RWPE2 (cell line): ENCODE results near the gene GPR132.

Source experiments
- ATAC-seq: fragments of 200-7000 bp; cut with Tn5 transposase; 3 replicates; pipeline ENCODE4 v1.9.1; 2021; ENCODE audit warnings: low read depth
- DNase-seq: peaks from one replicate; pipeline ENCODE4 v3.0.0-alpha.2; 2020; ENCODE audit warnings: low spot score
- H3K27ac ChIP-seq: fragments of 450-650 bp; 2 replicates; pipeline ENCODE4 v1.5.1; 2017; ENCODE audit warnings: mild to moderate bottlenecking; ENCODE audit not compliant: poor library complexity, severe bottlenecking
- H3K27me3 ChIP-seq: fragments of 250-450 bp; sonication (Bioruptor Pico); 2 replicates; pipeline ENCODE4 v1.5.1; 2021; ENCODE audit warnings: mild to moderate bottlenecking, moderate library complexity; ENCODE audit not compliant: insufficient read depth, poor library complexity, severe bottlenecking
- H3K36me3 ChIP-seq: fragments of 250-450 bp; sonication (Bioruptor Pico); 2 replicates; pipeline ENCODE4 v1.5.1; 2020; ENCODE audit warnings: low read depth, mild to moderate bottlenecking, moderate library complexity
- H3K4me1 ChIP-seq: fragments of 250-450 bp; sonication (Bioruptor Pico); 2 replicates; pipeline ENCODE4 v1.5.1; 2021; ENCODE audit warnings: mild to moderate bottlenecking, moderate library complexity; ENCODE audit not compliant: insufficient read depth, poor library complexity, severe bottlenecking
- H3K4me3 ChIP-seq: fragments of 250-450 bp; sonication (Bioruptor Pico); 2 replicates; pipeline ENCODE4 v1.5.1; 2021; ENCODE audit warnings: mild to moderate bottlenecking, moderate library complexity; ENCODE audit not compliant: severe bottlenecking
- H3K9me3 ChIP-seq: fragments of 250-450 bp; sonication (Bioruptor Pico); 2 replicates; pipeline ENCODE4 v1.5.1; 2021; ENCODE audit warnings: mild to moderate bottlenecking, moderate library complexity; ENCODE audit not compliant: severe bottlenecking
- CTCF ChIP-seq: fragments of 450-650 bp; IDR thresholded peaks from one replicate; pipeline ENCODE4 v1.5.1; 2017; ENCODE audit warnings: mild to moderate bottlenecking, moderate library complexity; ENCODE audit not compliant: poor library complexity, severe bottlenecking

Gene GPR132

GRCh38 chr14:105087963-105088811 is 23.0 kb upstream of the GPR132 start:
- no peaks in the 10 kb centered on the region for H3K27me3 ChIP-seq
- peak; percentile 92 for DNase-seq
- H3K4me3 ChIP-seq, result peak overlapping the region; percentile 31
- peaks cover 32% of the 10 kb centered on the region for H3K4me1 ChIP-seq
- peak overlapping the region; percentile 82 for H3K27ac ChIP-seq
- no peak for TF ChIP-seq CTCF
- peak; percentile 16 for ATAC-seq
- H3K9me3 ChIP-seq, result no peaks in the 10 kb centered on the region
- no peaks in the 10 kb centered on the region for H3K36me3 ChIP-seq

GRCh38 chr14:105087308-105087962 is 22.2 kb upstream of the GPR132 start:
- no peaks in the 10 kb centered on the region for H3K9me3 ChIP-seq
- peaks cover 28% of the 10 kb centered on the region for H3K4me1 ChIP-seq
- no peaks in the 10 kb centered on the region for H3K27me3 ChIP-seq
- TF ChIP-seq CTCF, result no peak
- no peaks in the 10 kb centered on the region for H3K36me3 ChIP-seq
- DNase-seq, result peak; percentile 91
- H3K27ac ChIP-seq, result peak overlapping the region; percentile 82
- ATAC-seq, result peak; percentile 26
- H3K4me3 ChIP-seq, result peak overlapping the region; percentile 31

GRCh38 chr14:105086833-105087307 is 21.6 kb upstream of the GPR132 start:
- no peaks in the 10 kb centered on the region for H3K36me3 ChIP-seq
- H3K27ac ChIP-seq, result peak overlapping the region; percentile 82
- DNase-seq (peak; percentile 94), ATAC-seq (peak; percentile 45)
- peak overlapping the region; percentile 31 for H3K4me3 ChIP-seq
- H3K9me3 ChIP-seq, result no peaks in the 10 kb centered on the region
- TF ChIP-seq CTCF, result peak; percentile 95
- peaks cover 22% of the 10 kb centered on the region for H3K4me1 ChIP-seq
- no peaks in the 10 kb centered on the region for H3K27me3 ChIP-seq

GRCh38 chr14:105085766-105086165 is 20.5 kb upstream of the GPR132 start:
- Histone ChIP-seq H3K4me3 (no peak overlapping the region), H3K36me3 (no peaks in the 10 kb centered on the region), H3K9me3 (no peaks in the 10 kb centered on the region), H3K4me1 (peaks cover 15% of the 10 kb centered on the region), H3K27me3 (peaks cover 2% of the 10 kb centered on the region), H3K27ac (no peak overlapping the region)
- no peak for TF ChIP-seq CTCF
- peak; percentile 65 for DNase-seq
- no peak for ATAC-seq
